H1 (cell line): ENCODE data around the gene TMEM187. TPM values are rescaled to one million over a fixed set of nuclear protein-coding genes. Genes with fewer than 3 reads are reported as not detected.

Experiments used
- CTCF ChIA-PET: fragments of 300-600 bp; sonication (Branson Sonifier 250); formaldehyde crosslinking; loops from one replicate; lab custom pipeline; 2021; ENCODE audit not compliant: partially characterized antibody; lab: Charles Lee
- POLR2A ChIA-PET: fragments of 300-600 bp; sonication (Branson Sonifier 250); formaldehyde crosslinking; loops from one replicate; lab custom pipeline; 2021; ENCODE audit warnings: inconsistent platforms; ENCODE audit not compliant: partially characterized antibody; lab: Charles Lee
- DNase-seq, 2 experiments: peaks; one replicate each; pipeline versions ENCODE4 v3.0.0 to v3.0.0-alpha.2; 2010 to 2022; ENCODE audit warnings: low spot score in 2 of 2, low read depth in 1 of 2, mixed read lengths in 1 of 2
- FAIRE-seq: peaks from 2 replicates; lab custom pipeline; 2011; peaks lifted over from hg19 to GRCh38; lab: Jason Lieb, UNC
- H2AFZ ChIP-seq: 2 replicates; pipeline ENCODE4 v1.8.1; 2012; ENCODE audit warnings: low read length, inconsistent platforms
- H2AK5ac ChIP-seq: 2 replicates; pipeline ENCODE4 v1.6.1; 2013; ENCODE audit warnings: low read depth, low read length
- H2BK120ac ChIP-seq: replicated peaks from 2 replicates; pipeline ENCODE3; 2013; ENCODE audit warnings: low read depth, low read length, inconsistent platforms
- H2BK12ac ChIP-seq: 2 replicates; pipeline ENCODE4 v1.6.1; 2013; ENCODE audit warnings: low read depth, low read length
- H2BK15ac ChIP-seq: 2 replicates; pipeline ENCODE4 v1.6.1; 2013; ENCODE audit warnings: low read length
- H2BK20ac ChIP-seq: 2 replicates; pipeline ENCODE4 v1.6.1; 2013; ENCODE audit warnings: low read length
- H2BK5ac ChIP-seq: 2 replicates; pipeline ENCODE4 v1.6.1; 2013; ENCODE audit warnings: low read depth, low read length
- H3K14ac ChIP-seq: 2 replicates; pipeline ENCODE4 v1.6.1; 2013; ENCODE audit warnings: inconsistent platforms; ENCODE audit not compliant: insufficient read length
- H3K18ac ChIP-seq: 2 replicates; pipeline ENCODE4 v1.6.1; 2013; ENCODE audit warnings: low read length; ENCODE audit errors: extremely low read depth
- H3K23ac ChIP-seq: 2 replicates; pipeline ENCODE4 v1.6.1; 2013; ENCODE audit warnings: inconsistent platforms; ENCODE audit not compliant: insufficient read length
- H3K23me2 ChIP-seq: 2 replicates; pipeline ENCODE4 v1.6.1; 2013; ENCODE audit warnings: low read depth, low read length
- H3K27ac ChIP-seq: 2 replicates; pipeline ENCODE4 v1.6.1; 2011; ENCODE audit warnings: low read depth, low read length, inconsistent platforms
- H3K27me3 ChIP-seq, 4 experiments: replicated peaks in 1 of 4; 1 replicate in 1 of 4; 2 replicates in 3 of 4; pipeline versions ENCODE4 v1.6.1 to v1.8.1; 2011 to 2013; ENCODE audit warnings: low read length in 3 of 4, mild to moderate bottlenecking in 3 of 4, inconsistent platforms in 2 of 4, mixed read lengths in 2 of 4, moderate library complexity in 1 of 4; ENCODE audit not compliant: control insufficient read depth in 3 of 4, insufficient read depth in 3 of 4; ENCODE audit errors: extremely low read depth in 1 of 4
- H3K36me3 ChIP-seq, 4 experiments: 2 replicates each; pipeline versions ENCODE4 v1.6.1 to v1.8.1; 2011 to 2013; ENCODE audit warnings: mild to moderate bottlenecking in 4 of 4, low read length in 3 of 4, moderate library complexity in 2 of 4, control low read depth in 1 of 4, inconsistent platforms in 1 of 4; ENCODE audit not compliant: insufficient read depth in 4 of 4, control insufficient read depth in 2 of 4
- H3K4ac ChIP-seq: replicated peaks from 2 replicates; pipeline ENCODE3; 2013; ENCODE audit warnings: low read length, low read depth, mixed read lengths, inconsistent platforms; ENCODE audit not compliant: insufficient read length
- H3K4me1 ChIP-seq, 4 experiments: replicated peaks in 1 of 4; 1 replicate in 1 of 4; 2 replicates in 3 of 4; pipeline versions ENCODE4 v1.6.1 to v1.8.1; 2011 to 2013; ENCODE audit warnings: low read length in 3 of 4, inconsistent platforms in 2 of 4, mixed read lengths in 1 of 4; ENCODE audit not compliant: insufficient read depth in 4 of 4, control insufficient read depth in 3 of 4
- H3K4me2 ChIP-seq, 2 experiments: 2 replicates each; pipeline versions ENCODE4 v1.6.1 to v1.8.1; 2011 to 2013; ENCODE audit warnings: low read depth in 2 of 2, low read length in 2 of 2, control low read depth in 1 of 2, inconsistent platforms in 1 of 2, mild to moderate bottlenecking in 1 of 2; ENCODE audit not compliant: insufficient read depth in 1 of 2
- H3K4me3 ChIP-seq, 4 experiments: fragments of 200-600, 300-600 bp in 1 of 4; sonication (generic), shearing (Covaris generic), sonication (Bioruptor Twin) in 1 of 4; 2 replicates each; pipeline versions ENCODE4 v1.5.1 to v1.8.1; 2011 to 2016; ENCODE audit warnings: low read length in 4 of 4, low read depth in 3 of 4, control low read depth in 2 of 4, inconsistent platforms in 2 of 4, mild to moderate bottlenecking in 2 of 4, mixed read lengths in 1 of 4, moderate library complexity in 1 of 4; ENCODE audit not compliant: insufficient read depth in 2 of 4; ENCODE audit errors: extremely low read depth in 1 of 4
- H3K56ac ChIP-seq: replicated peaks from 2 replicates; pipeline ENCODE3; 2013; ENCODE audit warnings: low read depth, mild to moderate bottlenecking, mixed read lengths, low read length, inconsistent platforms; ENCODE audit not compliant: insufficient read length
- H3K79me1 ChIP-seq: 2 replicates; pipeline ENCODE4 v1.6.1; 2013; ENCODE audit warnings: low read depth, low read length, control low read depth
- H3K79me2 ChIP-seq, 2 experiments: 2 replicates each; pipeline versions ENCODE4 v1.6.1 to v1.8.1; 2012 to 2013; ENCODE audit warnings: low read length in 2 of 2, mild to moderate bottlenecking in 2 of 2, inconsistent platforms in 1 of 2; ENCODE audit not compliant: insufficient read depth in 2 of 2, control insufficient read depth in 1 of 2
- H3K9ac ChIP-seq, 4 experiments: replicated peaks in 1 of 4; 1 replicate in 1 of 4; 2 replicates in 3 of 4; pipeline versions ENCODE4 v1.6.1 to v1.8.1; 2011 to 2013; ENCODE audit warnings: low read depth in 3 of 4, low read length in 3 of 4, control low read depth in 2 of 4, mild to moderate bottlenecking in 2 of 4, moderate library complexity in 2 of 4, inconsistent platforms in 1 of 4; ENCODE audit errors: extremely low read depth in 1 of 4
- H3K9me3 ChIP-seq, 2 experiments: 2 replicates each; pipeline versions ENCODE4 v1.6.1 to v1.8.1; 2012 to 2013; ENCODE audit warnings: mild to moderate bottlenecking in 2 of 2, moderate library complexity in 2 of 2, control low read depth in 1 of 2, inconsistent platforms in 1 of 2, low read depth in 1 of 2, low read length in 1 of 2, mixed read lengths in 1 of 2; ENCODE audit not compliant: insufficient read depth in 2 of 2
- H4K20me1 ChIP-seq, 2 experiments: replicated peaks in 1 of 2; 2 replicates each; pipeline versions ENCODE3 to v1.8.1; 2011 to 2013; ENCODE audit warnings: inconsistent platforms in 2 of 2, low read length in 2 of 2, mild to moderate bottlenecking in 1 of 2; ENCODE audit not compliant: insufficient read depth in 2 of 2, control insufficient read depth in 1 of 2
- H4K5ac ChIP-seq: 2 replicates; pipeline ENCODE4 v1.6.1; 2013; ENCODE audit warnings: low read length, low read depth, mixed read lengths, inconsistent platforms; ENCODE audit not compliant: insufficient read length
- H4K8ac ChIP-seq: 2 replicates; pipeline ENCODE4 v1.8.0; 2013; ENCODE audit warnings: mild to moderate bottlenecking, moderate library complexity, low read length, inconsistent platforms; ENCODE audit not compliant: insufficient read depth; ENCODE audit errors: extremely low read depth
- H4K91ac ChIP-seq: replicated peaks from 2 replicates; pipeline ENCODE3; 2013; ENCODE audit warnings: low read length, mixed read lengths, inconsistent platforms; ENCODE audit not compliant: insufficient read length
- EZH2 ChIP-seq: fragments of 200-600 bp; sonication (generic); IDR thresholded peaks from 2 replicates; pipeline ENCODE4 v1.7.1; 2012; ENCODE audit warnings: low read depth, mild to moderate bottlenecking, moderate library complexity, low read length, inconsistent platforms; ENCODE audit not compliant: severe bottlenecking
- HDAC2 ChIP-seq, 2 experiments: fragments of 300-600 bp in 1 of 2; sonication (generic) in 1 of 2; IDR thresholded peaks; 2 replicates each; pipeline ENCODE4 v1.6.1; 2011 to 2012; ENCODE audit warnings: low read depth in 2 of 2, low read length in 2 of 2, mild to moderate bottlenecking in 2 of 2, moderate library complexity in 2 of 2, borderline replicate concordance in 1 of 2, inconsistent platforms in 1 of 2
- MAX ChIP-seq: IDR thresholded peaks from 2 replicates; pipeline ENCODE4 v1.6.1; 2012; ENCODE audit warnings: inconsistent platforms
- POLR2AphosphoS5 ChIP-seq: IDR thresholded peaks from 2 replicates; pipeline ENCODE4 v1.6.1; 2011; ENCODE audit warnings: low read depth, low read length
- RAD21 ChIP-seq, 2 experiments: IDR thresholded peaks in 1 of 2; conservative IDR thresholded peaks in 1 of 2; 2 replicates each; pipeline ENCODE4 v1.6.1; 2011; ENCODE audit warnings: low read depth in 2 of 2, low read length in 2 of 2, improper control_type of control experiment in 1 of 2, inconsistent platforms in 1 of 2, mild to moderate bottlenecking in 1 of 2, moderate library complexity in 1 of 2
- TAF7 ChIP-seq: optimal IDR thresholded peaks from 2 replicates; pipeline ENCODE3; 2011; ENCODE audit warnings: low read depth, mild to moderate bottlenecking, inconsistent platforms, low read length, moderate library complexity, borderline replicate concordance
- YY1 ChIP-seq: IDR thresholded peaks from 2 replicates; pipeline ENCODE4 v1.6.1; 2011; ENCODE audit warnings: low read depth, mild to moderate bottlenecking, low read length
- WGBS, 2 experiments: shearing (Covaris generic) in 1 of 2; methylation state at CpG; one replicate each; pipeline versions ENCODE4 v1.1.6 to v1.1.7; 2013 to 2015; ENCODE audit warnings: low lambda C conversion rate in 2 of 2, mixed read lengths in 2 of 2, inconsistent platforms in 1 of 2, low coverage in 1 of 2, missing lambda C conversion rate in 1 of 2; ENCODE audit not compliant: insufficient replicate concordance in 2 of 2, insufficient coverage in 1 of 2, insufficient read length in 1 of 2; ENCODE audit errors: extremely low coverage in 1 of 2, missing lambda C conversion rate in 1 of 2; 5-methylcytosine and 5-hydroxymethylcytosine counted together
- polyA plus RNA-seq, 7 experiments: library from polyadenylated mRNA; depleted of rRNA in 3 of 7; stranded (reverse) in 5 of 7; unstranded in 2 of 7; fragments of >200 nt in 5 of 7; fragments of 200-250 nt in 2 of 7; gene quantifications; 1 replicate in 5 of 7; 2 replicates in 1 of 7; 4 replicates in 1 of 7; pipeline versions ENCODE4 v1.2.1 to v1.2.3, GENCODE V29; 2011 to 2013; ENCODE audit warnings: missing spikeins in 2 of 7, mixed read lengths in 2 of 7
- total RNA-seq: library from RNA; stranded (reverse); fragmentation: NEBNext Ultra II Directional; extraction: Animal tissue kit (Norgen Biotek cat#: 25700); gene quantifications from 2 replicates; pipeline ENCODE4 v1.2.1, GENCODE V29; 2021

The TMEM187 gene
- total and polyA plus RNA-seq, 2 of the 8 experiments (the other 6 are each of a cell fraction or from before 2014, with no cell fraction given) = 5.0 to 14.5 TPM

GRCh38 chrX:154019633-154020528, 47.3 kb downstream of the TMEM187 start, which contains the start of gene IRAK1:
Gene IRAK1, minus strand, starts transcription at chrX:154019902. Its CDS starts 90 bp downstream, at chrX:154019812.
- Histone ChIP-seq H2BK5ac (no peak within 1 kb of the TSS), H3K4me2 (peak within 1 kb of the TSS; percentile 70 to 74), H3K79me1 (no peaks in the 10 kb centered on the region), H2BK120ac (peak within 1 kb of the TSS; percentile 78), H3K18ac (peak within 1 kb of the TSS; percentile 78), H4K20me1 (no peaks in the 10 kb centered on the region), H2AK5ac (no peak within 1 kb of the TSS), H3K9ac (peak within 1 kb of the TSS in 3 of 4 experiments; percentile 42 to 80 (median 62); a peak in 6 of 7 replicates), H2BK15ac (no peak within 1 kb of the TSS), H2BK12ac (no peak within 1 kb of the TSS), H3K23me2 (peaks cover 2% of the 10 kb centered on the region; the same call in 1 of the 2 replicates), H4K8ac (peak within 1 kb of the TSS; percentile 85; the same call in 1 of the 2 replicates), H3K27me3 (no peaks in the 10 kb centered on the region), H3K27ac (peak within 1 kb of the TSS; percentile 36; the same call in 1 of the 2 replicates), H4K5ac (no peak within 1 kb of the TSS), H3K36me3 (peaks cover 2 to 11% (median 7%) of the 10 kb centered on the region in 4 experiments; a peak in 3 of 8 replicates), H3K4me3 (peak within 1 kb of the TSS; percentile 23 to 58 (median 30)), H3K23ac (no peak within 1 kb of the TSS), H3K4ac (no peak within 1 kb of the TSS), H3K9me3 (no peaks in the 10 kb centered on the region), H3K79me2 (no peaks in the 10 kb centered on the region), H3K4me1 (peaks cover 2 to 28% (median 11%) of the 10 kb centered on the region in 4 experiments), H3K14ac (no peak within 1 kb of the TSS), H3K56ac (peak within 1 kb of the TSS; percentile 30), H4K91ac (peak within 1 kb of the TSS; percentile 65), H2BK20ac (no peak within 1 kb of the TSS), H2AFZ (no peak within 1 kb of the TSS)
- DNase-seq (peak in 1 of 2 experiments; percentile 63), FAIRE-seq (no peak)
- ChIA-PET POLR2A (interaction anchor here (0.9 to 2.4 kb wide), 6 partner anchors 9 to 94 kb away, joined by 3 to 8 read pairs (median 4); partner anchors contain the start of genes ARHGAP4 and HCFC1), CTCF (interaction anchor here (0.7 to 2.5 kb wide), 4 partner anchors 10 to 32 kb away, joined by 3 to 9 read pairs (median 6); no protein-coding TSS in a partner anchor)
- TF ChIP-seq YY1 (peak; percentile 75; the same call in 1 of the 2 replicates), MAX (peak; percentile 47), EZH2 (no peak), RAD21 (IDR thresholded peaks at IDR 0.05 in 1 of 2, conservative IDR thresholded peaks at IDR 0.05 in 1 of 2; ENCODE audit: low read depth in 2 of 2, low read length in 2 of 2) (peak in 1 of 2 experiments; percentile 7; a peak in 1 of 4 replicates), POLR2AphosphoS5 (no peak), HDAC2 (IDR thresholded peaks at IDR 0.05; ENCODE audit: borderline replicate concordance in 1 of 2, low read depth in 2 of 2, low read length in 2 of 2) (no peak), TAF7 (no peak)
- WGBS, 2 experiments = 45% methylated on average over 8 of the region's 99 CpGs; no CpG with 5 or more reads in 1 of the 2 experiments
